WTC11 (cell line): ENCODE results near the gene GRB10. TPM values are rescaled to one million over a fixed set of nuclear protein-coding genes. Genes with fewer than 3 reads are reported as not detected.

Experiments used
- ATAC-seq: fragments of 200-7000 bp; cut with Tn5 transposase; 2 replicates; pipeline ENCODE4 v1.10.0; 2021; ENCODE audit warnings: mild to moderate bottlenecking, moderate library complexity
- CTCF ChIA-PET: fragments of 300-600 bp; sonication (Branson Sonifier 250); formaldehyde crosslinking; loops from one replicate; lab custom pipeline; 2021; ENCODE audit warnings: antibody characterized with exemption; lab: Charles Lee
- POLR2A ChIA-PET: fragments of 350-600 bp; sonication (Branson Sonifier 250); formaldehyde crosslinking; loops from one replicate; lab custom pipeline; 2021; ENCODE audit warnings: antibody characterized with exemption; lab: Charles Lee
- DNase-seq: peaks from one replicate; pipeline ENCODE4 v3.0.0; 2021; ENCODE audit warnings: low spot score
- H3K27ac Mint-ChIP-seq: 2 replicates; pipeline ENCODE4 v1.8.0; 2021; ENCODE audit warnings: mixed read lengths
- H3K27me3 Mint-ChIP-seq: 2 replicates; pipeline ENCODE4 v1.8.0; 2021; ENCODE audit warnings: low read depth, mild to moderate bottlenecking, moderate library complexity, mixed read lengths
- H3K36me3 Mint-ChIP-seq: 2 replicates; pipeline ENCODE4 v1.8.0; 2021; ENCODE audit warnings: mixed read lengths
- H3K4me1 Mint-ChIP-seq: 2 replicates; pipeline ENCODE4 v1.8.0; 2022; ENCODE audit warnings: mixed read lengths
- H3K4me3 Mint-ChIP-seq: 2 replicates; pipeline ENCODE4 v1.8.0; 2021; ENCODE audit warnings: mild to moderate bottlenecking, moderate library complexity, mixed read lengths
- H3K9me3 Mint-ChIP-seq: 2 replicates; pipeline ENCODE4 v1.8.0; 2021; ENCODE audit warnings: mixed read lengths
- AR ChIP-seq: fragments of 250-450 bp; sonication (Bioruptor Pico); IDR thresholded peaks from 2 replicates; pipeline ENCODE4 v1.9.0; 2021; ENCODE audit warnings: mild to moderate bottlenecking
- CREB1 ChIP-seq: sonication (generic); formaldehyde crosslinking; IDR thresholded peaks from 2 replicates; pipeline ENCODE4 v1.8.0; 2023; ENCODE audit warnings: mild to moderate bottlenecking, missing genetic modification reagents
- E2F5 ChIP-seq: sonication (generic); formaldehyde crosslinking; IDR thresholded peaks from 2 replicates; pipeline ENCODE4 v1.8.1; 2022; ENCODE audit warnings: mild to moderate bottlenecking, moderate library complexity, missing genetic modification reagents
- MLX ChIP-seq: sonication (generic); formaldehyde crosslinking; IDR thresholded peaks from 2 replicates; pipeline ENCODE4 v1.8.1; 2023; ENCODE audit warnings: mild to moderate bottlenecking, missing genetic modification reagents, moderate library complexity
- NR3C1 ChIP-seq: sonication (generic); formaldehyde crosslinking; conservative IDR thresholded peaks from 2 replicates; pipeline ENCODE4 v1.8.1; 2023; ENCODE audit warnings: low read depth, mild to moderate bottlenecking, missing genetic modification reagents
- PRDM15 ChIP-seq: sonication (generic); formaldehyde crosslinking; IDR thresholded peaks from 2 replicates; pipeline ENCODE4 v1.8.0; 2022; ENCODE audit warnings: missing genetic modification reagents
- STAT6 ChIP-seq: sonication (generic); formaldehyde crosslinking; conservative IDR thresholded peaks from 2 replicates; pipeline ENCODE4 v1.8.1; 2023; ENCODE audit warnings: mild to moderate bottlenecking, low read depth, missing genetic modification reagents, moderate library complexity
- ZBTB21 ChIP-seq: sonication (generic); formaldehyde crosslinking; IDR thresholded peaks from 2 replicates; pipeline ENCODE4 v1.8.1; 2023; ENCODE audit warnings: mild to moderate bottlenecking, missing genetic modification reagents, borderline replicate concordance
- ZNF425 ChIP-seq: fragments of 250-450 bp; sonication (Bioruptor Pico); conservative IDR thresholded peaks from 2 replicates; pipeline ENCODE4 v1.9.0; 2021; ENCODE audit warnings: mild to moderate bottlenecking
- ZNF532 ChIP-seq: fragments of 250-450 bp; sonication (Bioruptor Pico); IDR thresholded peaks from 2 replicates; pipeline ENCODE4 v1.9.0; 2021; ENCODE audit warnings: mild to moderate bottlenecking, borderline replicate concordance
- total RNA-seq: library from RNA; stranded (reverse); gene quantifications from 3 replicates; pipeline ENCODE4 v1.2.3, GENCODE V29; 2021

GRB10 gene
- total RNA-seq, 1 experiment from 2014 or later: 103 TPM

GRCh38 chr7:50625360-50625759, 157.3 kb downstream of the GRB10 start:
- H3K27ac Mint-ChIP-seq: no peak overlapping the region
- CTCF ChIA-PET: no interaction called here
- TF ChIP-seq CREB1 (CRISPR knock-in tag) (no peak), NR3C1 (CRISPR knock-in tag) (no peak)
- ATAC-seq: no peak
- POLR2A ChIA-PET: no interaction called here
- no peaks in the 10 kb centered on the region for H3K27me3 Mint-ChIP-seq
- peaks cover 3% of the 10 kb centered on the region; the same call in 1 of the 2 replicates for H3K36me3 Mint-ChIP-seq
- H3K9me3 Mint-ChIP-seq: no peaks in the 10 kb centered on the region
- H3K4me3 Mint-ChIP-seq: no peak overlapping the region
- peaks cover 29% of the 10 kb centered on the region for H3K4me1 Mint-ChIP-seq
- DNase-seq: no peak

- no peak for TF ChIP-seq ZBTB21 (CRISPR knock-in tag)
- no peak for TF ChIP-seq STAT6 (CRISPR knock-in tag)
- TF ChIP-seq E2F5 (CRISPR knock-in tag): no peak
- no peak for TF ChIP-seq PRDM15 (CRISPR knock-in tag)
- TF ChIP-seq MLX (CRISPR knock-in tag): no peak
- no peak for TF ChIP-seq AR (CRISPR knock-in tag)
- TF ChIP-seq ZNF532 (CRISPR knock-in tag): no peak
- TF ChIP-seq ZNF425 (CRISPR knock-in tag): no peak
- TF ChIP-seq, all 79 proteins: peak for 0
- CTCF ChIA-PET: no interaction called here
- H3K4me1 Mint-ChIP-seq: peaks cover 11% of the 10 kb centered on the region
- ATAC-seq: no peak
- H3K27ac Mint-ChIP-seq: no peak overlapping the region
- peaks cover 3% of the 10 kb centered on the region; the same call in 1 of the 2 replicates for H3K36me3 Mint-ChIP-seq
- no peaks in the 10 kb centered on the region for H3K27me3 Mint-ChIP-seq
- H3K4me3 Mint-ChIP-seq: no peak overlapping the region
- POLR2A ChIA-PET: no interaction called here
- DNase-seq: no peak
- H3K9me3 Mint-ChIP-seq: no peaks in the 10 kb centered on the region
Observed at GRCh38 chr7:50622821-50623220, 159.9 kb downstream of the GRB10 start.
